ENCODE results near the gene RUFY1.

The RUFY1 gene

GRCh38 chr5:179607160-179607931 is 57.0 kb downstream of the RUFY1 start:
- H3K27ac ChIP-seq: peak overlapping the region; percentile 32; the same call in 1 of the 2 replicates
- no peak for TF ChIP-seq ZFX (IDR thresholded peaks at IDR 0.05; ENCODE audit: borderline replicate concordance)
- no peak for TF ChIP-seq CTCF (IDR thresholded peaks at IDR 0.05)

- peak overlapping the region; percentile 32; the same call in 1 of the 2 replicates for H3K27ac ChIP-seq
- TF ChIP-seq ZFX (IDR thresholded peaks at IDR 0.05; ENCODE audit: borderline replicate concordance) (no peak), CTCF (IDR thresholded peaks at IDR 0.05) (no peak)
Measured at GRCh38 chr5:179608131-179608581, 57.8 kb downstream of the RUFY1 start.

- peak overlapping the region; percentile 21; the same call in 1 of the 2 replicates for H3K27ac ChIP-seq
- TF ChIP-seq CTCF (IDR thresholded peaks at IDR 0.05) (no peak), ZFX (IDR thresholded peaks at IDR 0.05; ENCODE audit: borderline replicate concordance) (no peak)
Measured at GRCh38 chr5:179609834-179610108, 59.4 kb downstream of the RUFY1 start.

- H3K27ac ChIP-seq: peak overlapping the region; percentile 21; the same call in 1 of the 2 replicates
- TF ChIP-seq ZFX (IDR thresholded peaks at IDR 0.05; ENCODE audit: borderline replicate concordance) (no peak), CTCF (IDR thresholded peaks at IDR 0.05) (no peak)
Measured at GRCh38 chr5:179610109-179610902, 60.0 kb downstream of the RUFY1 start.

GRCh38 chr5:179610903-179611265 is 60.5 kb downstream of the RUFY1 start:
- TF ChIP-seq ZFX (IDR thresholded peaks at IDR 0.05; ENCODE audit: borderline replicate concordance): no peak
- no peak for TF ChIP-seq CTCF (IDR thresholded peaks at IDR 0.05)
- peak overlapping the region; percentile 21; the same call in 1 of the 2 replicates for H3K27ac ChIP-seq

GRCh38 chr5:179612577-179613459 is 62.5 kb downstream of the RUFY1 start:
- no peak for TF ChIP-seq ZFX (IDR thresholded peaks at IDR 0.05; ENCODE audit: borderline replicate concordance)
- no peak for TF ChIP-seq CTCF (IDR thresholded peaks at IDR 0.05)
- H3K27ac ChIP-seq: peak overlapping the region; percentile 22; the same call in 1 of the 2 replicates
